ENCODE results near the gene KHSRP. TPM values are rescaled to one million over a fixed set of nuclear protein-coding genes. Genes with fewer than 3 reads are reported as not detected.
A peak's percentile ranks its signal among the peaks of the same experiment; 100 is the strongest.

Gene KHSRP
- 10 to 100 TPM; 68.3 to 95.4 TPM for total RNA-seq
- polyA plus RNA-seq (ENCODE audit: insufficient read length in 2 of 2): 100 to 1,000 TPM; 300 to 317 TPM
- long read RNA-seq, donor 1, transcript KHSRP-212 (3 exons, 851 nt): major isoform, 7 of 26 reads
- long read RNA-seq, donor 1, partial matches to known transcripts: 14 of 26 reads
- long read RNA-seq, donor 1, other reads (novel, unspliced or antisense): 0 of 26 reads
- long read RNA-seq, donor 2, transcript KHSRP-212 (3 exons, 851 nt): major isoform, 6 of 25 reads
- long read RNA-seq, donor 2, partial matches to known transcripts: 17 of 25 reads
- long read RNA-seq, donor 2, other reads (novel, unspliced or antisense): 0 of 25 reads
- long read RNA-seq, donor 3, transcript KHSRP-212 (3 exons, 851 nt): major isoform, 5 of 14 reads
- long read RNA-seq, donor 3, partial matches to known transcripts: 5 of 14 reads
- long read RNA-seq, donor 3, other reads (novel, unspliced or antisense): 0 of 14 reads
- long read RNA-seq, donor 4, transcript KHSRP-212 (3 exons, 851 nt): major isoform, 6 of 86 reads
- long read RNA-seq, donor 4, partial matches to known transcripts: 77 of 86 reads
- long read RNA-seq, donor 4, other reads (novel, unspliced or antisense): 0 of 86 reads

GRCh38 chr19:6424195-6424938 lies at the start of gene KHSRP:
Gene KHSRP (minus strand): TSS chr19:6424811. CDS start chr19:6424701, 110 bp downstream.
- Histone ChIP-seq H3K27me3 (ENCODE audit: control insufficient read depth, insufficient read depth, low read length) (no peaks in the 10 kb centered on the region), H3K4me3 (ENCODE audit: low read depth, low read length) (peak within 1 kb of the TSS; percentile 72), H3K9me3 (ENCODE audit: control insufficient read depth, insufficient read depth, low read length) (no peaks in the 10 kb centered on the region), H3K36me3 (ENCODE audit: control insufficient read depth, insufficient read depth, low read length) (peaks cover 38% of the 10 kb centered on the region), H3K27ac (ENCODE audit: low read depth, low read length) (peak within 1 kb of the TSS; percentile 94), H3K4me1 (ENCODE audit: control insufficient read depth, insufficient read depth, low read length) (peaks cover 33% of the 10 kb centered on the region)
- WGBS (ENCODE audit: insufficient coverage): under 1% methylated on average over 107 of the region's 114 CpGs
- peak in 1 of 6 donors; percentile 40 for DNase-seq (ENCODE audit: low read depth in 4 of 6, low spot score in 6 of 6)

- Histone ChIP-seq H3K27me3 (ENCODE audit: control insufficient read depth, insufficient read depth, low read length) (peaks cover 23% of the 10 kb centered on the region), H3K9me3 (ENCODE audit: control insufficient read depth, insufficient read depth, low read length) (no peaks in the 10 kb centered on the region), H3K36me3 (ENCODE audit: control insufficient read depth, insufficient read depth, low read length) (no peaks in the 10 kb centered on the region), H3K27ac (ENCODE audit: low read depth, low read length) (no peak overlapping the region), H3K4me3 (ENCODE audit: low read depth, low read length) (no peak overlapping the region), H3K4me1 (ENCODE audit: control insufficient read depth, insufficient read depth, low read length) (peaks cover 22% of the 10 kb centered on the region)
- DNase-seq (ENCODE audit: low read depth in 4 of 6, low spot score in 6 of 6): no peak
- 95% methylated on average over 4 of the region's 9 CpGs for WGBS (ENCODE audit: insufficient coverage)
Measured at GRCh38 chr19:6473647-6474046, 49.0 kb upstream of the KHSRP start.

DNA sequence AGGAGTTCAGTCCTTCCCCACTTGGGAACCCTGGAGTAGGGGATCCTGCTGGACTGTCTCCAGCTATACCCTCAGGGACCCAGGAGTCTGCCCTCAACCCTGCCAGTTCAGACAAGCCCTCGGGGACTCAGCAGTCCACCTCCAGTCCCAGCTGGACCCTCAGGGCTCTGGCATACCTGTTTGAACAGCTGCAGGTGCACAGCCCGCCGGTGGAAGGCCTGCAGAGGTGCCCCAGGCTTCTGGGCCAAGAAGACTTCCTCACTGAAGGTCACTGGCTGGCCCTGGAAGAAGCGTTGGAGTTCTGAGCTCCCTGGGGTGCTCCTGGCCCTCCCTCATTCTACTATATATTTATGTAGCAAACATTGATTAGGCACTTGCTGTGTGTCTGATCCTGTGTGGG lies 48.1 kb upstream of the KHSRP start:
- Histone ChIP-seq H3K4me1 (ENCODE audit: control insufficient read depth, insufficient read depth, low read length) (peaks cover 22% of the 10 kb centered on the region), H3K36me3 (ENCODE audit: control insufficient read depth, insufficient read depth, low read length) (no peaks in the 10 kb centered on the region), H3K4me3 (ENCODE audit: low read depth, low read length) (no peak overlapping the region), H3K27ac (ENCODE audit: low read depth, low read length) (no peak overlapping the region), H3K27me3 (ENCODE audit: control insufficient read depth, insufficient read depth, low read length) (peaks cover 25% of the 10 kb centered on the region), H3K9me3 (ENCODE audit: control insufficient read depth, insufficient read depth, low read length) (no peaks in the 10 kb centered on the region)
- no peak for DNase-seq (ENCODE audit: low read depth in 4 of 6, low spot score in 6 of 6)
- WGBS (ENCODE audit: insufficient coverage): 88% methylated on average over 3 of the region's 4 CpGs

GRCh38 chr19:6471076-6471475 lies 46.5 kb upstream of the KHSRP start:
- DNase-seq (ENCODE audit: low read depth in 4 of 6, low spot score in 6 of 6): no peak
- H3K27ac ChIP-seq (ENCODE audit: low read depth, low read length): no peak overlapping the region
- H3K4me1 ChIP-seq (ENCODE audit: control insufficient read depth, insufficient read depth, low read length): peaks cover 10% of the 10 kb centered on the region
- WGBS (ENCODE audit: insufficient coverage): 71% methylated on average over 11 of the region's 14 CpGs
- no peaks in the 10 kb centered on the region for H3K36me3 ChIP-seq (ENCODE audit: control insufficient read depth, insufficient read depth, low read length)
- no peak overlapping the region for H3K4me3 ChIP-seq (ENCODE audit: low read depth, low read length)
- H3K9me3 ChIP-seq (ENCODE audit: control insufficient read depth, insufficient read depth, low read length): no peaks in the 10 kb centered on the region
- H3K27me3 ChIP-seq (ENCODE audit: control insufficient read depth, insufficient read depth, low read length): peaks cover 23% of the 10 kb centered on the region

- H3K4me1 ChIP-seq (ENCODE audit: control insufficient read depth, insufficient read depth, low read length): peaks cover 1% of the 10 kb centered on the region
- DNase-seq (ENCODE audit: low read depth in 4 of 6, low spot score in 6 of 6): no peak
- H3K27me3 ChIP-seq (ENCODE audit: control insufficient read depth, insufficient read depth, low read length): peaks cover 15% of the 10 kb centered on the region
- H3K4me3 ChIP-seq (ENCODE audit: low read depth, low read length): no peak overlapping the region
- H3K9me3 ChIP-seq (ENCODE audit: control insufficient read depth, insufficient read depth, low read length): no peaks in the 10 kb centered on the region
- H3K36me3 ChIP-seq (ENCODE audit: control insufficient read depth, insufficient read depth, low read length): no peaks in the 10 kb centered on the region
- WGBS (ENCODE audit: insufficient coverage): 75% methylated on average over 6 of the region's 8 CpGs
- H3K27ac ChIP-seq (ENCODE audit: low read depth, low read length): no peak overlapping the region
Measured at GRCh38 chr19:6470173-6470572, 45.6 kb upstream of the KHSRP start.

DNA sequence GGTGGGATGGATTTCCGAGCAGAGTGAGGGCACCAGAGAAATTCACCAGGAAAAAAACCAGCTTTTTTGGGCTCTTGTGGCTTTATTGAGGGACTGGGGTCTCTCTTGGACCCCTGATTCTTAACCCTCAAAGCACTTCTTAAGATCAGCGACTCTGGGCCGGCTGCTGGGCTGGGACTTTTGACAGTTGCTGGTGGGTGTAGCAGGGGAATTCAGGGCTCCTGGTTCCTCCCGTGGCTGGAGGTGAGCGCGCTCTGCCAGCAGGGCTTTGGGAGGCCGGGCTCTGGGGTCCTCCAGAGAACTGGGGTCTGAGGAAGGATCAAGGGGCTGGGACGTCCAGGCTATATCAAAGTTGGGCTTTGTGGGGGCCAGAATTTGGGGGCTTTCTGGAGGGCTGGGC lies 42.8 kb upstream of the KHSRP start:
- H3K4me3 ChIP-seq (ENCODE audit: low read depth, low read length): no peak overlapping the region
- H3K27ac ChIP-seq (ENCODE audit: low read depth, low read length): no peak overlapping the region
- H3K4me1 ChIP-seq (ENCODE audit: control insufficient read depth, insufficient read depth, low read length): peaks cover 7% of the 10 kb centered on the region
- H3K27me3 ChIP-seq (ENCODE audit: control insufficient read depth, insufficient read depth, low read length): peaks cover 31% of the 10 kb centered on the region
- no peak for DNase-seq (ENCODE audit: low read depth in 4 of 6, low spot score in 6 of 6)
- 80% methylated on average over 7 of the region's 8 CpGs for WGBS (ENCODE audit: insufficient coverage)
- no peaks in the 10 kb centered on the region for H3K36me3 ChIP-seq (ENCODE audit: control insufficient read depth, insufficient read depth, low read length)
- H3K9me3 ChIP-seq (ENCODE audit: control insufficient read depth, insufficient read depth, low read length): no peaks in the 10 kb centered on the region

- Histone ChIP-seq H3K4me1 (ENCODE audit: control insufficient read depth, insufficient read depth, low read length) (peaks cover 7% of the 10 kb centered on the region), H3K36me3 (ENCODE audit: control insufficient read depth, insufficient read depth, low read length) (no peaks in the 10 kb centered on the region), H3K4me3 (ENCODE audit: low read depth, low read length) (no peak overlapping the region), H3K27ac (ENCODE audit: low read depth, low read length) (no peak overlapping the region), H3K9me3 (ENCODE audit: control insufficient read depth, insufficient read depth, low read length) (no peaks in the 10 kb centered on the region), H3K27me3 (ENCODE audit: control insufficient read depth, insufficient read depth, low read length) (peaks cover 37% of the 10 kb centered on the region)
- no peak for DNase-seq (ENCODE audit: low read depth in 4 of 6, low spot score in 6 of 6)
- 89% methylated on average over 21 of the region's 21 CpGs for WGBS (ENCODE audit: insufficient coverage)
Measured at GRCh38 chr19:6466526-6467248, 42.1 kb upstream of the KHSRP start.

GRCh38 chr19:6465663-6466062 lies 41.1 kb upstream of the KHSRP start:
- peaks cover 37% of the 10 kb centered on the region for H3K27me3 ChIP-seq (ENCODE audit: control insufficient read depth, insufficient read depth, low read length)

GRCh38 chr19:6465006-6465405 lies 40.4 kb upstream of the KHSRP start:
- Histone ChIP-seq H3K27me3 (ENCODE audit: control insufficient read depth, insufficient read depth, low read length) (peaks cover 37% of the 10 kb centered on the region), H3K9me3 (ENCODE audit: control insufficient read depth, insufficient read depth, low read length) (no peaks in the 10 kb centered on the region), H3K36me3 (ENCODE audit: control insufficient read depth, insufficient read depth, low read length) (no peaks in the 10 kb centered on the region), H3K4me3 (ENCODE audit: low read depth, low read length) (no peak overlapping the region), H3K4me1 (ENCODE audit: control insufficient read depth, insufficient read depth, low read length) (peaks cover 12% of the 10 kb centered on the region), H3K27ac (ENCODE audit: low read depth, low read length) (no peak overlapping the region)
- no peak for DNase-seq (ENCODE audit: low read depth in 4 of 6, low spot score in 6 of 6)
- WGBS (ENCODE audit: insufficient coverage): 42% methylated on average over 8 of the region's 9 CpGs

More at GRCh38 chr19:6465663-6466062, 41.1 kb upstream of the KHSRP start:
- Histone ChIP-seq H3K9me3 (ENCODE audit: control insufficient read depth, insufficient read depth, low read length) (no peaks in the 10 kb centered on the region), H3K4me3 (ENCODE audit: low read depth, low read length) (no peak overlapping the region), H3K27ac (ENCODE audit: low read depth, low read length) (no peak overlapping the region), H3K36me3 (ENCODE audit: control insufficient read depth, insufficient read depth, low read length) (no peaks in the 10 kb centered on the region), H3K4me1 (ENCODE audit: control insufficient read depth, insufficient read depth, low read length) (peaks cover 11% of the 10 kb centered on the region)
- DNase-seq (ENCODE audit: low read depth in 4 of 6, low spot score in 6 of 6): no peak
- WGBS (ENCODE audit: insufficient coverage): 89% methylated on average over 6 of the region's 8 CpGs
